Activated CD4-positive, CD25-positive, alpha-beta regulatory T cell treated with anti-CD3 and anti-CD28 coated beads, Interleukin-2, amount 50 U/mL, for 16 hours (primary cell): ENCODE results near the gene MTMR3.

ENCODE experiments used
- DNase-seq: peaks from one replicate; pipeline ENCODE4 v3.0.0-alpha.2; 2020; ENCODE audit warnings: low read depth, low spot score

The MTMR3 gene

GRCh38 chr22:30025221-30025620, 142.2 kb downstream of the MTMR3 start:
- DNase-seq = no peak

- no peak for DNase-seq
These were observed 143.8 kb downstream of the MTMR3 start for GRCh38 chr22:30026756-30027155.

DNA sequence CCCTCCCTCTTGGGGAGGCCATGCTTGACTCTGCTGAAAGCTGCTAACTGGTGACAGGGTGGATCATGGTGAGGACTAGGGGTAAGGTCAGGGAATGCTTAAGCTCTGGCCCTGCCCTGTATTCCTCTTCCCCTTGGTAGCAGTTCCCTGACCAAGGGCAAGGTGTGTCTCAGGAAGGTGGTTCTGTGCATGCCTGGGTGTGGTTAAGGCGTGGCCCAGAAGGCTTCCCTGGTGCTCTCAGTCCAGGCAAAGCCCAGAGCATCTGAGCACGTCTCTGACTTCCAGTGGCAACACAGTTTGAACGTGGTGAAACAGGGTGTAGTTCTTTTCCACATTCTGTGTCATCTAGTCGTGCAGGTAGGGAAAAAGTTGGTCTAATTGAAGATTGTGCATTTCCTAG, 144.2 kb downstream of the MTMR3 start:
- DNase-seq = no peak

- DNase-seq = no peak
These were observed 144.8 kb downstream of the MTMR3 start for GRCh38 chr22:30027791-30028190.

GRCh38 chr22:30028731-30029130, 145.8 kb downstream of the MTMR3 start:
- no peak for DNase-seq

- DNase-seq = no peak
These were observed 146.5 kb downstream of the MTMR3 start for GRCh38 chr22:30029512-30029911.

DNA sequence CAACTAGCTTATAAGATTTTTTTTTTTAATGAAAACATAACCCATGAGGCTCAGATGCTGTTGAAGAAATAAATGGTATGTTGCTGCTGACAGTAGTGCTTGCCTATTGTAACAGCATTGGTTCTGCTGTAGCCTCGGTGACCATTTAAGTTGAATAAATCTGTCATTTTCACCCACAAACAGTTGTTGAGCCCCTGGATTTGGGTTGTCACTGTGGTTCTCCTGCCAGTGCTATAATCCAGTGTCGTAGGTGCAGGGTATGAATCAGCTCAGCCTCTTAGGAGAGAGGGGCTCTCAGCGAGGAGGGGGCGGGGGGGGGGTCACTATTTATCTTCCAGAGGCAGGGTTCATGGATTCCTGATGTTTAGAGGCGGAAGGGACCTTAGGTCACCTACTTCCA, 147.4 kb downstream of the MTMR3 start:
- DNase-seq = no peak

DNA sequence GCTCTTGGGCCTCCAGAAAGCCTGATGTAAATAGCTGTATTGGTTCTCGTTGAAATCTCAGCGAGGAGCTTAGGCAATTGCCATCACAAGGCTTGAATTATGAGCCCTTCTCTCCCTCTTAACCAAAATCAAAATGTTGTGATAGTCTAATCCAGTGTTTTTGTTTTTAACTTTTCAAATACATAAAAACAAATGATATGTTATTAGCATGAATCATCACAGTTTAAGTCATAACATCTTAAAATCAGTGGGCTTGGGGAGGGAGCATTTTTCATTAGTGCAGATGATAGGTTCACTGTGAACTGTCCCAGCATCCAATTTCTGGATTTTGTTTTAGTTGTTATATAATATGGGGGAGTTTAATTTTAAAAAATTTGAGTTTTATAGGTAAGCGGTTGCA, 148.4 kb downstream of the MTMR3 start:
- DNase-seq = no peak

DNA sequence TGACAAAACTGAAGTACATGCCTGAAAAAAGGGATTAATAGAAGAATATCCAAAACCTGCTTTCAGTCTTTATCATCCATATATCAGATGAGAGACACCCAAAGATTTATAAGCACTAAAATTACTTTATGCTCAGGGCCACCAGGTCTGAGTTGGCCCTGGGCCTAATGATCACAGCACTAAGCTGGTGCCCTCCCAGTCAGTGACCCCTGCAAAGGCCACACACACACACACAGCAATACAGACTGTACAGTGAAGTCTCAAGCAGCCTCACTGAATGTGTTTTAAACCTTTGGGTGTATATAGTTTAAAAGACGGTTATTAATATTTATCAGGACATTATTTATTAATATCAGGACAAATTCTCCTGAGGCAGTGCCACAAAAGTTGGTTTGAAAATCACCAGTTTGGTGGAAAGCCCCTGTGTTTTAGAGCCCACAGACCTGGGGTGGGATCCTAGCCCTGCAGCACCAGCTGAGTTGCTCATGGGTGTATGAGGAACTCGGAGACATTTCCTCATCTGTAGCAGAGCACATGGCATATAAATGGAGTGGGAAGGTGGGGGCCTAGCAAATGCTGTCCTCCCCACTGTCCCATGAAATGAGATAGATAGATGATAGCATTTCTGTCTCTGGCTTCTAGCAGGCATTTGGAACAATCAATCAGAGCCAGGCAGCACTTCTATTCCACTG, 148.9 kb downstream of the MTMR3 start:
- DNase-seq = no peak

DNA sequence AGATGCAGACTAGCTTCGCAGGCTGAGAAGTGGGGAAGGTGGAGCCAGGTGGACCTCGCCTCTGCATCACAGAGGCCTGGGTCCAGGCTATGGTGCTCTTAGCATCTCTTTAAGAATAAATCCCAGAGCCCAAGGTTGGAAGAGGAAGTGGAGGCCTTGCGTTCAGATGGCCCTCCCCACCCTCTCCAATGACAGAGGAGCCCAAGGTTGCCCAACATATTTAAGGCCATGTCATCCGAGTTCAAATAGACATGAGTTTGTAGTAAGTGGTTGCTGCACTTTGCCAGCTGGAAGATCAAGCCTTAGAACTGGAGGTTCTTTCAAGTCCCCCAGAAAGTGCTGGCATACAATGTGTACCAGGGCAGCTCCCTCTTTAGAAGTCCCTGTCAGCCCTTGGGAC, 150.2 kb downstream of the MTMR3 start:
- DNase-seq = no peak

- DNase-seq = no peak
These were observed 150.9 kb downstream of the MTMR3 start for GRCh38 chr22:30033901-30034300.

DNA sequence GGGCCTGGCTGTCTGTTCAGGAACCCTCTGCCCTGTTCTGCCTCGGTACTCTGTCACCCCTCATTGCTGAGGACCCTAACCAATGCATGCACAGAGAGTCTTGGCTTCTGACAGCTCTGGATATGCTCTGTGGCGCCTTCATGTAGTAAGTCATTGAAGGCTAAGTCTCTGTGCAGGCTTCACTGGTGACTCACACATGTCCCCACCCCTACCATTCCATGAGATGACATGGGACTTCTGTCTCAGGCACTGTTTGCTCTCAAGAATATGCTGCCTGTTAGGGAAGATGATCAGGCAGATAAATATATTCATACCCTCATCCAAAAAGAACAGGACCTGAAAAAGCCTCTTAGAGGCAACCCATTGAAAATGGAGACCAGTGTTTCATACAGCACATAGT, 153.7 kb downstream of the MTMR3 start:
- DNase-seq = no peak

- DNase-seq = no peak
These were observed 155.2 kb downstream of the MTMR3 start for GRCh38 chr22:30038219-30038618.

DNA sequence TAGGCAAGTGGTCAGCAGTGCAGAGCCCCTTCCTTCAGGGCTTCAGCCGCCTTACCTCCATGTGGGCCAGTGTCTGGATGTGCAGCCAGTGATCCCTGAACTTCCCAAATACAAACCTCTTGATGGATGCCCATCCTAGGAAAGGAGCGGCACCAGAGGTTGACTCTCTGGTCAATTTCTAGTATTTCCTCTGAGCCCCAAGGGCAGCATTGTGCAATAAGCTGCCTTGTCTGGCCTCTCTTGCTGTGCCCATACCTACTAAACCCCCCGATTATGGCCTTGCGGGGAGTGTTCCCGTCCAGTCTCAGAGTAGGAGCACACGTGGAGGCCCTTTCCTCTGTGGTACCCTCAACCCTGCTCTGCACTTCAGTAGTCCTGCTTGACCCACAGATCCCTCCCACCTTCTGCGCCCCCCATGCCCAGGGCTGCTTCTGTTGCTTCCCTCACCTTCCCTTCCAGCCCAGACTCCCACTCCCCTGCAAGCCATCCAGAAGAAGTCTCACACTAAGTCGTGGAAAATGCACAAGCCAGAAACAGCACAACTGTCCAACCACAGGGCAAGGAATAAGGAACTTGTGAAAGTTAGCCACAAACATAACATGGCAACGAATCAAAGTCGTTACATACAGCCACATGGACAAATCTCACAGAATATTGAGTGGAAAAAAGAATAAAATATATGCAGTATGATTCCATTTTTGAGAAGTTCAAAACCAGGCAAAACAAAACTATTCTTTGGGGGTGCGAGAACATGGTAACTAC, 157.7 kb downstream of the MTMR3 start:
- DNase-seq = no peak

GRCh38 chr22:30041475-30041874, 158.5 kb downstream of the MTMR3 start:
- no peak for DNase-seq

GRCh38 chr22:30041881-30042280, 158.9 kb downstream of the MTMR3 start:
- no peak for DNase-seq

- no peak for DNase-seq
These were observed 160.2 kb downstream of the MTMR3 start for GRCh38 chr22:30043161-30043560.

GRCh38 chr22:30044369-30044768, 161.4 kb downstream of the MTMR3 start:
- no peak for DNase-seq

GRCh38 chr22:30044881-30045493, 162.0 kb downstream of the MTMR3 start:
- no peak for DNase-seq

DNA sequence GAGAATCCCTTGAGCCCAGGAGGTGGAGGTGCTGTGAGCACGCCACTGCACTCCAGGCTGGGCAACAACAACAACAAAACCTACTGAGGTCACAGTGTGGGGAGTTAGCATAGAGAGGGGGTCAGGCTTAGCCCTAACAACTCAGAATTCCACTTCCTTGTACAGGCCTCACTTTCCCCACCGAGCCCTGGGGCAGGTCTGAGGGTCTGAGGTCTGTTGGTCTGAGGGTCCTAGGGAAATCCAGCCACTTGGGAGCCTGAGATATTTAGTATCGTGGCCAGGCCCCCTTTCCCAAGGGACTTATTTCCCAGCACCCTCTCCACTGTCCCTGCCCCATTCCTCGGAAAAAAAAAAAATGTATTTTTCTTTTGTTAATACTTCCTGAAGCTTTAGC, 162.5 kb downstream of the MTMR3 start:
- DNase-seq = no peak

- no peak for DNase-seq
These were observed 163.1 kb downstream of the MTMR3 start for GRCh38 chr22:30045901-30046715.

GRCh38 chr22:30046716-30047363, 163.9 kb downstream of the MTMR3 start:
- DNase-seq = no peak
